NCI-H2227 treated with DMSO at 0.1 percent for 48 hours (cell line): ENCODE measurements around the gene CNIH2.
"Not testable (repeated sequence)": the region's sequence is repeated elsewhere in the genome, so short reads cannot be mapped to it uniquely, and the experiment has no call there.

ENCODE experiments used
- DNase-seq: peaks from one replicate; lab custom pipeline; 2025; lab: John Stamatoyannopoulos, UW

CNIH2 gene

DNA sequence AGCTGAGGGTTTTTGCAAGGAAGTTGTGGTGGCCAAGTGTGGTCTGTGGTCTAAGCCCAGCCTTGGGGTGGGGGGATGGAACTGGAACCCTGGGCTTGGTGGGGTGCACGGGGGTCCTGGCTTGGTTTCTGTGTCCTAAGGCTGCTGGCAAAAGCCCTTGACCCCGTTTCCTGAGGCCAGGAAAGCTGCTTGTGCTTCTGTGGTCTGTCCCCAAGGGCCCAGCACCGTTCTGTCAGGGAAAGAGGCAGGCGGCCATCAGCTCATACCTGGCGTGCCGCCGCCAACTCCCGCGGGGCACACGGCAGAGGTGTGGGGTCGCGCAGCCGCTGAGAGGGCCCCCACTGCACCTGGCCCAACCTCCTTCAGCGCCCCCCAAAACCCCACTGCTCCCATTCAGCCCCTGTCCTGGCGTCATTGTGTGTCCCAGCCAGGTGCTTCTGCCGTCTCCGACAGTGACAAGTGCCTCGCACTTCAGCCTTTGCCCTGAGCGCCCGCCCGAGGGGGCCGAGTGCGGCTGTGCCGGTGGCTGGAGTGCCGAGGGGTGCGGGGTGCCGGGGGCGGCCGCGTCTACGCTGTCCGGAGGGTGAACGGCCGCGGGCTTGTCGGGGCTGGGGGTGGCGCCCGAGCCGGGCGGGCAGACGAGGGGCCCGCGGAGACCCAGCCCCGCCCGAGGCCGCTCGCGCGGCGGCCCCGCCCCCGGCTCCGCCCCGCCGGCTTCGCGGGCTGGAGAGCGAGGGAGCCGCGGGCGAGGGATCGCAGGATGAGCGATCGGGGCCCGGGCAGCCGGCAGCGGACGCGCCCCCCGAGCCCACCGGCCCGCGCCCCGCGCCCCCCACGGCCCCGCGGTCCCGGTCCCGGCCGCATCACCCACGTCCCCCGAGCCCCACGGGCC lies at the start of gene CNIH2:
Gene CNIH2, plus strand, starts transcription at position 705 of the 892 bp plus-strand sequence. CDS start 282 bp downstream, outside the sequence.
- no peak for DNase-seq

DNA sequence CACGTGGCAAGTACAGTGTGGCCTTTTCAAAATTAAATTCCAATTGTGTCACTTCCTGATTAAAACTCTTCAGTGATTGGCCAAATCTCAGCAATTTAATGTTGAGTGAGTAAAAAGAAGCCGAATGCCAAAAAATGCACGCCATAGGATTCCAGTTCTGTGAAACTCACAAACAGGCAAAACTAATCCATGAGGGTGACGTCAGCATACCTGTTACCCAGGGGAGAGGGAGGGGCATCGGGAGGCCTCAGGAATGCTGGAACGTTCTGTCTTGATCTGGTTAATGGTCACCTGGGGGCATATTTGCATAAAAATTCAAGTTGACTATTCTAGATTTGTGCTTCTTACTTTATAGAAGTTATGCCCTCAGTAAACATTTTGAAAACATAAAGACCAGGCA lies 49.5 kb upstream of the CNIH2 start:
- DNase-seq: no peak

- DNase-seq: no peak
These were observed 47.8 kb upstream of the CNIH2 start for GRCh38 chr11:66230156-66230555.

GRCh38 chr11:66230978-66231377 lies 47.0 kb upstream of the CNIH2 start:
- no peak for DNase-seq

- DNase-seq: peak; percentile 36
These were observed 46.4 kb upstream of the CNIH2 start for GRCh38 chr11:66231561-66231960.

DNA sequence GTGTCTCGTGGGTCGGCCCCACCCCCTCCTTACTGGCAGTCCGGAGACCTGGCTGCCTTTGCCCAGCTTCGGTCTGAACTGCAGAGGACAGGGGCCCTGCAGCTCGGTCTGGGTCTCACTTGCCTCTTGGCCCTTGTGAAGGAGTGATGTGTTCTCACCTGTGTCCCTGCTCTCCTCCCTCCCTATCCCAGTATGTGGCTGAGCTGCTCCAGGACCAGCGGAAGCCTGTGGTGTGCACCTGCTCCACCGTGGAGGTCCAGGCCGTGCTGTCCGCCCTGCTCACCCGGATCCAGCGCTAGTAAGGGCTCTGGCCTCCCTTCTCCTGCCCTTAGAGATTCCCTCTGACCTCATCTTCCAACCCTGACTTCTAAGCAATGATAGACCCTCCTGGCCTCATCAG lies 45.2 kb upstream of the CNIH2 start:
- no peak for DNase-seq

DNA sequence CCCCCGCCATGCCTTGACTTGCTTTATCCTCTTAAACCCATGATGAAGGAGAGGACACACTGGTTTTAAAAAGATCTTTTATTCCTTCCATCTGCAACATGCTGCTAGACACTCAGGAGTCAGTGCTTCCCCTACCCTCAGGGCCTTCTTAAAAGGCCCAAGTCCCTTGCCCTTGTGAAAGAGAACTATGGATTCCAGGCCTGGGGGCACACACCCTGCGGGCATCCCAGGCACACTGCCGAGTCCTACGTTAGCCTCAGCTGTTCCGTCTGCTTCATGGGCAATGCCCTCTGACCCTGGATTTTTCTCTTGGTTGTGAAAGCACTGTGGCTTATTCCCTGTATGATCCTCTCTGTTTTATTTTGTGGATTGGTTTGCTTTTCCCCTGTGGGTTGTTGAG lies 44.7 kb upstream of the CNIH2 start:
- no peak for DNase-seq

DNA sequence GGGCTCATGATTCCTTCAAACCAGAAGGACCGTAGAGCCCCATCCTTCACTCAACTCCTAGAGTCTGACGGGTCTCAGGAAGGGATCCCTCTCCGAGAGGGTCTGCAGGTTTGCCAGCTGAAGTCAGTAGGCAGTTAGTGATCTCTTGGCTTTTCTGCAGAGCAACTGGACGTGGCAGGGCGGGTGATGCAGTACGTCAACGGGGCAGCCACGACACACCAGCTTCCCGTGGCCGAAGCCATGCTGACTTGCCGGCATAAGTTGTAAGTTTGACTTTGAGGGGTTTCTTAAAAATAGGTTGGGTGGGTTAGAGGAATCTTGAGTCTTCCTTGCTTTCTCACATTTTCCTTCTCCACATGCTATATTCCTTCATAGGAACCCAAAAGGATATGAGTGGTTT lies 42.8 kb upstream of the CNIH2 start:
- DNase-seq: no peak

- DNase-seq: no peak
These were observed 40.1 kb upstream of the CNIH2 start for GRCh38 chr11:66237867-66238266.

- DNase-seq: no peak
These were observed 39.1 kb upstream of the CNIH2 start for GRCh38 chr11:66238786-66239413.

- no peak for DNase-seq
These were observed 38.5 kb upstream of the CNIH2 start for GRCh38 chr11:66239511-66239910.

- no peak for DNase-seq
These were observed 37.8 kb upstream of the CNIH2 start for GRCh38 chr11:66239998-66240780.

- no peak for DNase-seq
These were observed 37.2 kb upstream of the CNIH2 start for GRCh38 chr11:66240781-66241136.

- DNase-seq: no peak
These were observed 35.7 kb upstream of the CNIH2 start for GRCh38 chr11:66242095-66242765.

- DNase-seq: no peak
These were observed 34.0 kb upstream of the CNIH2 start for GRCh38 chr11:66243782-66244535.

GRCh38 chr11:66247295-66247694 lies 30.7 kb upstream of the CNIH2 start:
- no peak for DNase-seq

DNA sequence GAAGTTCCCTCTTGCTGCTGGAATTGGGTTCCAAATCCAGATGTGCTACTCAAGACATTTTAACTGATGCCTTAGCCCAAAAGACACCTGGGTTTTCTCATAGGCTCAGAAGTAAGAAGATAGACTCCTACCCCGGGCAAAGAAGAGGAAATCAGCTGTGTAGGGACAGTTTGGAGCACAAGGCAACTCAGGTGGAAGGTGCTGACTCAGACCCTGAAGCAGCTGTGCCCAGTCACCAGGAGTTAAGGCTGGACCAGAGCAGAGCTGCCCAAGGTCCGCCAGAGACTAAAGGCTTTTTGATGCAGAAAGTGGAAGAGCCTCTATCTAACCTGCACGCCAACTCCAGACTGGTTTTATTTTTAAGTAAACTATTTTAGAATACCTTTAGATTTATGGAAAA lies 30.2 kb upstream of the CNIH2 start:
- DNase-seq: no peak

- no peak for DNase-seq
These were observed 29.1 kb upstream of the CNIH2 start for GRCh38 chr11:66248903-66249302.

- no peak for DNase-seq
These were observed 26.2 kb upstream of the CNIH2 start for GRCh38 chr11:66251809-66252208.

DNA sequence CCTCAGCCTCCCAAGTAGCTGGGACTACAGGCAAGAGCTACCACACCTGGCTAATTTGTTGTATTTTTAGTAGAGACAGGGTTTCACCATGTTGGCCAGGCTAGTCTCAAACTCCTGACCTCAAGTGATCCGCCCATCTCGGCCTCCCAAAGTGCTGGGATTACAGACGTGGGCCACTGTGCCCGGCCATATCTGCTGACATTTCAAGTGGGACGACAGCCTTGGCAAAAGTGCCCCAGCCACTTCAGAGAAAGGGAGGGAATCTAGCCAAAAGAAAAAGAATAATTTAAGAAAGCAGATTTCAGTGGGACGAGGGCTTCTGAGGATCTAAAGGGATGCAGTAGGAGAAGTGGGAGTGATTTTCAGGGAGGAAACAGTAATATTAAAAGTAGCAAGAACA lies 24.9 kb upstream of the CNIH2 start:
- not testable (repeated sequence) for DNase-seq

- no peak for DNase-seq
These were observed 19.5 kb upstream of the CNIH2 start for GRCh38 chr11:66258473-66258893.
